Esophagus squamous epithelium (tissue), 4 donors: ENCODE measurements around the gene ARHGAP12.

Experiments used
- POLR2A ChIP-seq, 4 donors: fragments of 450-650 bp; IDR thresholded peaks; one replicate each; pipeline ENCODE4 v1.6.1; 2017; ENCODE audit warnings: antibody characterized with exemption in 4 of 4, mild to moderate bottlenecking in 4 of 4, moderate library complexity in 3 of 4
- TF ChIP-seq, protein P1 (sequence below), 6 experiments: fragments of 450-650 bp in 4 of 6; fragments of 200-600 bp in 2 of 6; sonication (generic) in 2 of 6; IDR thresholded peaks; one replicate each; pipeline ENCODE4 v1.5.1; 2016 to 2019; ENCODE audit warnings: antibody characterized with exemption in 6 of 6, mild to moderate bottlenecking in 4 of 6, moderate library complexity in 4 of 6

DNA sequence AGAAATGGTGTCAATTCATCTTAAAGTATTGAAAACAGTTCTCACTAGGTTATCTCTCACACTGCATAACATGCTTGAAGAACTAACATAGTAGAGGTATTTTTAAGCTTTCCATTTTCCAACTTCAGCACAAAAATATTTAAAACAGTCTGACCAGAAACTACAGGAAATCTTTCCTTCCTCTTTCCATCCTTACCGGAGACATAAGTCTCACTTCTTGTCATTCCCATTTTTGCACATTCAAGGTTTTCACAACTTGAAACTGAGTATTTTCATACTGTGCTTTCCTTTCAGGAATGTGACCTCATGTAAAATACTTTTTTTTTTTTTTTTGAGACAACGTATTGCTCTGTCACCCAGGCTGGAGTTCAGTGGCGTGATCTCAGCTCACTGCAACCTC lies 45.2 kb downstream of the ARHGAP12 start:
- no peak for TF ChIP-seq POLR2A (IDR thresholded peaks at IDR 0.05)
- TF ChIP-seq, protein P1, sequence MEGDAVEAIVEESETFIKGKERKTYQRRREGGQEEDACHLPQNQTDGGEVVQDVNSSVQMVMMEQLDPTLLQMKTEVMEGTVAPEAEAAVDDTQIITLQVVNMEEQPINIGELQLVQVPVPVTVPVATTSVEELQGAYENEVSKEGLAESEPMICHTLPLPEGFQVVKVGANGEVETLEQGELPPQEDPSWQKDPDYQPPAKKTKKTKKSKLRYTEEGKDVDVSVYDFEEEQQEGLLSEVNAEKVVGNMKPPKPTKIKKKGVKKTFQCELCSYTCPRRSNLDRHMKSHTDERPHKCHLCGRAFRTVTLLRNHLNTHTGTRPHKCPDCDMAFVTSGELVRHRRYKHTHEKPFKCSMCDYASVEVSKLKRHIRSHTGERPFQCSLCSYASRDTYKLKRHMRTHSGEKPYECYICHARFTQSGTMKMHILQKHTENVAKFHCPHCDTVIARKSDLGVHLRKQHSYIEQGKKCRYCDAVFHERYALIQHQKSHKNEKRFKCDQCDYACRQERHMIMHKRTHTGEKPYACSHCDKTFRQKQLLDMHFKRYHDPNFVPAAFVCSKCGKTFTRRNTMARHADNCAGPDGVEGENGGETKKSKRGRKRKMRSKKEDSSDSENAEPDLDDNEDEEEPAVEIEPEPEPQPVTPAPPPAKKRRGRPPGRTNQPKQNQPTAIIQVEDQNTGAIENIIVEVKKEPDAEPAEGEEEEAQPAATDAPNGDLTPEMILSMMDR (IDR thresholded peaks at IDR 0.05), result no peak
